GM19397 (cell line): ENCODE measurements around the gene TPCN2.

Source experiments
- ATAC-seq: cut with Tn5 transposase; IDR thresholded peaks from one replicate; pipeline ENCODE4 v1.9.1; 2021; ENCODE audit warnings: mild to moderate bottlenecking, moderate library complexity; ENCODE audit not compliant: unreplicated experiment

TPCN2 gene

DNA sequence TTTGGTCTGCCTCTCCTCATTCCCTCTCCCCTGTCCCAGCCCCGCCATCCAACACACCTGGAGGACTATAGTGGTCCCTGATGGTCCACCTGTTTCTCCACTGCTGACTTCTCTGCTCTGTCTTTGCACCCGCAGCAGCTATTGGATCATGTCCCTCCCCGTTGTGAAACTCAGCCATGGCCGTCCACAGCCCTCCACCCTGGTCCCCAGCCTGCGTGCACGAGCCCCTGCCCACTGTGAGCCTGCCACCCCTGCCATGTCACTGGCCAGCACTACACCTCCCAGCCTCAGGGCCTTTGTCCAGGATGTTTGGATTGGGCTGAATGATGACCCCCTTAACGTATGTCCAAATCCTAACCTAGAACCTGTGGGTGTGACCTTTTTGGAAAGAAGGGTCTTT lies 59.3 kb downstream of the TPCN2 start:
- ATAC-seq = no peak

DNA sequence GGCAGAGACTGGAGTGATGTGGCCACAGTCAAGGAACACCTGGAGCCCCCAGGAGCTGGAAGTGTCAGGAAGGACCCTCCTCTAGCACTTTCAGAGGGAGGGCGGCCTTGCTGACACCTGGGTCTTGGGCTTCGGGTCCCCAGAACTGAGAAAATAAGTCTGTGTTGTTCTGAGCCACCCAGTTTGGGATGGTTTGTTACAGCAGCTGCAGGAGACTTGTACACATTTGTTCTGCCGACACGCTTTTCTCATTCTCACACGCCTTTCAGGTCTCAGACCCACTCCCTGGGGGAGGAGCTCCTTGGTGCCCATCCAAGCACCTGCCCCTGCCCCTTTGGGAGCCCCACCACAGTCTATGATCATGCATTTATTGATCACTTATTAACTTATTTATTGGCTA lies 59.8 kb downstream of the TPCN2 start:
- ATAC-seq = no peak

DNA sequence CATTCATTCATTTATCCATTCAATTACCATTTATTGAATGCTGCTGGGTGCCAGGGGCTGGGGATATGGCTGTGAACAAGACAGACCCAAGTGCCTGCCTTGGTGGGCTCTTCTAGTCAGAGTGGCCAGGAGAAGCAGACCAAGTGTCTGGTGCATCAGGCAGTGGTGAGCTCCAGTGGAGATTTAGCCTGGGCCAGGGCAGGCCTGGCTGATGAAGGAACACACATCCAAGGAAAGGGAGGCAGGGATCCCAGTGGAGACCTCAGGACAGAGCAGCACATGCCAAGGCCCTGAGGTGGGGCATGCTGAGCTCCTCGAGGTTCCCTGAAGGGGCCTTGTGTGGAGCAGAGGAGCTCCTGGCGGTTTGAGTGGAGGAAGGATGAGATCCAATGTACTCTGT lies 60.4 kb downstream of the TPCN2 start:
- no peak for ATAC-seq

DNA sequence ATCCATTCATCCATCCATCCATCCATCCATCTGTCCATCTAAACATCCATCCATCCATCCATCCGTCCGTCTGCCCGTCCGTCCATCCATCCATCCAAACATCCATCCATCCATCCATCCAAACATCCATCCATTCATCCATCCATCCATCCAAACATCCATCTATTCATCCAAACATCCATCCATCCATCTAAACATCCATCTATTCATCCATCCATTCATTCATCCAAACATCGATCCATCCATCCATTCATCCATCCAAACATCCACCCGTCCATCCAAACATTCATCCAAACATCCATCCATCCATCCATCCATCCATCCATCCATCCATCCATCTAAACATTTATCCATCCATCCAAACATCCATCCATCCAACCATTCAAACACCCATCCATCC lies 61.7 kb downstream of the TPCN2 start:
- ATAC-seq = no peak

DNA sequence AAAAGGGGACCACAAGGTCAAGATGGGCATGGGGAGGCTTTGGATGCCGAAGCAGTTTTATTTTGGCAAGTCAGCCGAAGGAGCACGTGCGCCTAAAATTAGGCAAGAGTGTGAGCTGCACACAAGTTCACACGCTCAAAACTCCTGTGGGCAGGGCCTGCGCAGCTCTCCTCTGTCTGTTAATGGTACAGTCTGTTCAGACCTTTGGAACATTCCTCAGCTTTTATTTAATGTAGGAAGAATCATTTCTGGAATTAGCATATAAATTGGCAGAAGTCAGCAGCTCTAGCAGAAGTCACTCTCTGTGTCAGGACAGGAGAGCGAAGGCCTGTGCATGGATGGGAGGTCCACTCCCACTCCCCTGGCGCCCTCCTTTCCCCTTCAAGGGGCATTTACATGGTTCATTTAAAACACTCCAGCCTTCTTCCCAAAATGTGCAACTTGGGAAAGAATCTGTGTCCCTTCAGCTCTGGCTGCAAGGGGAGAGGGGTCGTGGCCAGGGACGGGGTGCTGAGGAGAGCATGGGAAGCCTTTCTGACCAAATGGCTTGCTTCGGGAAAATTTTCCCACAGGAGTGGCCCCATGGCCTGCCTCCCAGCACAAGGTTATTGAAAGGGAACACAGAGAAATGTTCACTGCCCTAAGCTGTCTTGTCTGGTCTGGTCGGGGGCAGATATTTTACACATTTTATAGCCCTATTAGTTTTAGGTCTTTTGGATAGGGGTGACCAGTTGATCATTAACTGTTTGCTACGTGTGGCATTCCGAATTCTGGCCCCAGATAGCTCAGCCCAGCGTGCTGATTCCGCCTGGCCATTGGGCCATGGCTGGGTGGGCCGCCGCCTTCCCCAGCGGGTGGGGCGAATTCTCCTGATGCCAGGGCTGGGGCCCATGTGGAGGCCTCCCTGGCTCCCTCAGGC lies 63.2 kb downstream of the TPCN2 start:
- ATAC-seq = no peak

DNA sequence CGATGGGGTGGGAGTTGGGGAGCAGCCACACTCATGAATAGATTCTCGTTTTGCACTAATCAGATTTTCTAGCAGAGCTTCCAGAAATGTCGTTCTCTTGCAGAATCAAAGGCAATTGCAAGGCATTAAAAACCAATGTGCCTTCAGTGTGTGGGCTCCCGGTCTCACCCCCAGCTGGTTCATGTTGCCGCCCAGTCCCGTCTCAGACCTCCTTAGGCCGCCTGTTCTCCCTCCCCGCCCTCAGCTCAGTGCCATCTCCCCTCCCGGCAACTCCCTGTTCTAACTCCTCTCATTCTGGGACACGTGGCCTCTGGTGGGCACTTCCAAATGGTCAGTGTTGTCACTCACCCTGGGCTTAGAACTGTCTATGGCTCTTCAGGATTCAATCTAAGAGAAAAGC lies 64.5 kb downstream of the TPCN2 start:
- ATAC-seq = no peak

DNA sequence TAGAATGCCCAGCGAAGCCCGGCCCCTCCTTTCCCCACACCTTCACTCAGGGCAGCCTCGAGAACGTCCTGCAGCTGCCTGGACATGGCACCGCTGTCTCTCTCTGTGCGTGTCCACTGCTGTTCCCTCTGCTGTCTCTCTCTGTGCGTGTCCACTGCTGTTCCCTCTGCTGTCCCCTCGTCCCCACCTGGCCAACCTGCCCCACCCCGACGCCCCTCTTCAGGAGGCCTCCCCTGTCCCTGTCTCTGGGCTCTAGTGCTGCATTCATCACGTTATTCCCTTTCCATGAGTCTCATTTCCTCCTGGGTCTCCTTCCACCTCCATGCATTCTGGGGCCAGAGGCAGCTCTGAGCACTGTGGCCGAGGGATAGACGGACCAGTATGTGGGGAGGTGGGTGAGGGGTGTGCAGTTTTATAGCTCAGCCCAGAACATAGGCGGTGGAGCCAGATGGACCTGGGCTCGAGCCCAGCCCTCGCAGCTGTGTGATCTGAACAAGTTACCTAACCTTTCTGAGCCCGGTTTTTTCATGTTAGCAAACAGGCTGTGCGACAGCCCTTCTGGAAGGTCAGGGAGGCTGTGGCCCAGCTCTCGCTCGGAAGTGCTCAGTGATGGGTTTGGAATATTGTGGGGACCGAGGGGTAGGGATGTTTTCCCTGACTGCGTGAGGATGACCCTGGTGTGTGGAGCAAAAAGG lies 65.1 kb downstream of the TPCN2 start:
- no peak for ATAC-seq

DNA sequence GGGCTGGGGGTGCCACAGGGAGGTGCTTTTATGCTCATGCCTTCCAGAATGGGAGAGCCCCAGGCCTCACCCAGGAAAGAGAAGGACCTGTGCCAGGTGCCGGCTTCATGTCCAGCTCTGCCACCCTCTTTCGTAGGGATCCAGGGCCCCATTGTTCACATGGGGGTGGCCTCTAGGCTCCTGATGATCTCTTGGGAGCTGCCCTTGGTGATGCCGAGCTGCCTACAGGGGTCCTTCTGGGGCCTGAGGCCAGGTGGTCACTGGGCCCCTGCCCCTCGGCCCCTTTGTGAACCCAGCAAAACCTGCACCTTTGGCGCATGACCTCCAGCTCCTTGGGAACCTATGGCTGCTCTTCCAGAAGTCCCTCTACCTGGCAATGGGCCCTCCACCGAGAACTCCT lies 65.6 kb downstream of the TPCN2 start:
- ATAC-seq = no peak

DNA sequence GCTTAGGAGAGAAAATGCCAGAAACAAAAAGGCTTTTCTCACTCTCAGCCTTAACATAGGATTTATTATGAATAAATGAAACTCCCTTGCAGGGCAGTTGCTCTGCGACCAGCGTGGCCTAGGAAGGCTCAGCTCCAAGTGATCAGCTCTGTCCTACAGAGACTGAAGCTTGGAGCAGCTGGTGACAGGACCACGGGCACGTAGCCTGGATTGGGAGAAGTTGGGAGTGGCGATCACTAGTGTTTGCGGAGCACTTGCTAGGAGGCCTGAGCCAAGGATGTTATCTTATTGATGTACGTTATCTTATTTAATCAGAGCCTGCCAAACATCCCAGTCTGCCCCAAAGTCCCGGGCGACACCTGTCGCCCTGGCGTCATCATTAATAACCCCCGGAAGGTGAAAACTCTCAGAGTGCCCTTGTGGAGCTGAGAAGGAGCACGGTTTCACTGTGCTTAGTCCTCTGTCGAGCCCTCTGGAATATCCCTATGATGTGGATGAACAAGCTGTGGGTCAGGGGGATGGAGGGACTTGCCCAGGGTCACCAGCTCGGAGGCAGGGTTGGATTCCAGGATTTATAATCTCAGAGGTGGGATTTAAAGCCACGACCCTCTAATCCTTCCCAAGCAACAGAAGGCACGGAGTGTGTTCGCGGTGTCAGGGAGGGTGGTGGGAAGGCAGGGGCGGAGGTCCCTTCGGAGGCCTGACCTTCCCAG lies 66.2 kb downstream of the TPCN2 start:
- ATAC-seq = no peak

DNA sequence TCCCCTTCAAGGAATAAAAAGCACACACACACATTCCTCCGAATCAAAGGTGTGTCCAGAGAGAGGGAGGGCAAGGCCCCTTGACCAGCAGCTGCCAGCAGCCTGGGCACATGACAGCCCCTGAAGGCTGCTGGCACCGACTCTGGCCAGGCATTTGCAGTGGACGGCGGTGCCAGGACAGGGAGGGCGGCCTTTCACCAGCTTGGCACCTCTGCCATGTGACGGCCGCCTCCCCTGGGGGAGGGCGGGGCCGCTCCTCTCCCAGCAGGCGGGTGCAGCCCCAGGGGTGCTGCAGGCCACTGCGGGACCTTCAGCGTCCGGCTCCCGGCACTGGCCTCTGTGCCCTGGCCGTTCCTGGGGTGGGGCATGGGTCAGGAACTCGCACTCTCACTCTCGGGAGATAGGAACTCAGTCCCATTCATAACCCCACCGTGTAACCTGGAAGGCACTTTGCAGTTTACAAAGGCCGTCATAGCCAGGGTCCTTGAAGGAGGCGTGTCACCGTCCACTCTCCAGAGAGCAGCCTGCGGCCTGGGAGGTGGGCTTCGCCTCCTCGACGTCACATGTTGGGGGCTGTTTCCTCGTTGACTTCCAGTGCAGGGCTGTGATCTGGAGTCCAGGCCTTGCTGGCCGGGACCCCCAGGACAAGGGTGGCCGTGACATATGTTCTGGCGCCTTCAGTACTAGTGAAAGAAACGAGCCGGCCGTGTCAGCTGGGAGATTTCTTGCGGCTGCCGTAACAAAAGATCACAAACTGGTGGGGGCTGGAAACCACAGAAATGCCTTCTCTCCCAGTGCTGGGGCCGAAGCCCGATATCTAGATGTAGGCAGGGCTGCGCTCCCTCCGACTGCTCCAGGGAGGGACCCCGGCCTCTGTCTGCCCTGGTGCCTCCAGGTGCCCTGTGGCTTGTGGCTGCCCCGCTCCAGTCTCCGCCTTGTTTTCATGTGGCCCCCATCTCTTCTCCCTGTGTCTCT lies 67.1 kb downstream of the TPCN2 start:
- no peak for ATAC-seq

DNA sequence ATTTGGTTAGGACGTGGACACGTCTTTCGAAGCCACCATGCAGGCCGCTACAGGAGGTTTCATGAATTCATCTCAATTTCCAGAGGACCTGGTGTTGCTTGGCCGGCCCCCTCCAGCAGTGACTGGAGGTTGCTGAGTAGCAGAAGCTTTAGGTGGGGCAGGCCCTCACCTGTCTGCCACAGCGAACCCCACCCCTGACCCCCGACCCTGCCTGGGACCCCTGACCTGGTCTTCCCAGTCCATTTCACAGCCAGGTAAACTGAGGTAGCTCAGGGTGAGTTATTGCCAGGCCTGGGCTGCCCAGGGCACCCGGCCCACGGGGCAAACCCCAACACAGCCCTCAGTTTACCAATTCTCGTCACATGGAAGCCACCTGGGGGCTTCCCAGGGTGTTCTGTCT lies 67.9 kb downstream of the TPCN2 start:
- ATAC-seq = no peak

DNA sequence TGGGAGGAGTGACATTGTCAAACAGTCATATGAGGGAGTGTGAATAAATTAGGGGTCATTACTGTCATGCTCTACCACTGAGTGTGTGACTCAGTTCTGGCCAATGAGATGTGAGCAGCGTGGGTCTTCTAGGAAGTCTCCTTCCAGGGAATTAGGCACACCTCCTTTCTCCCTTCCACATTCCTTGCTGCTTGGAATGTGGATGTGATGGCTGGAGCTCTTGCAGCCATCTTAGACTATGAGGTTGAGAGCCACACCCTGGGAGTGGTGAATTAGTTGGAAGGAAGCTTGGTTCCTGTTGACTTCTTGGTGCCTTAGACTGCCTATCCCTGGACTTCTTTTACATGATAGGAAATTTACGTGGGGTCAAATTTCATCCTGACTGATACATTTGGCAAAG lies 70.5 kb downstream of the TPCN2 start:
- no peak for ATAC-seq

DNA sequence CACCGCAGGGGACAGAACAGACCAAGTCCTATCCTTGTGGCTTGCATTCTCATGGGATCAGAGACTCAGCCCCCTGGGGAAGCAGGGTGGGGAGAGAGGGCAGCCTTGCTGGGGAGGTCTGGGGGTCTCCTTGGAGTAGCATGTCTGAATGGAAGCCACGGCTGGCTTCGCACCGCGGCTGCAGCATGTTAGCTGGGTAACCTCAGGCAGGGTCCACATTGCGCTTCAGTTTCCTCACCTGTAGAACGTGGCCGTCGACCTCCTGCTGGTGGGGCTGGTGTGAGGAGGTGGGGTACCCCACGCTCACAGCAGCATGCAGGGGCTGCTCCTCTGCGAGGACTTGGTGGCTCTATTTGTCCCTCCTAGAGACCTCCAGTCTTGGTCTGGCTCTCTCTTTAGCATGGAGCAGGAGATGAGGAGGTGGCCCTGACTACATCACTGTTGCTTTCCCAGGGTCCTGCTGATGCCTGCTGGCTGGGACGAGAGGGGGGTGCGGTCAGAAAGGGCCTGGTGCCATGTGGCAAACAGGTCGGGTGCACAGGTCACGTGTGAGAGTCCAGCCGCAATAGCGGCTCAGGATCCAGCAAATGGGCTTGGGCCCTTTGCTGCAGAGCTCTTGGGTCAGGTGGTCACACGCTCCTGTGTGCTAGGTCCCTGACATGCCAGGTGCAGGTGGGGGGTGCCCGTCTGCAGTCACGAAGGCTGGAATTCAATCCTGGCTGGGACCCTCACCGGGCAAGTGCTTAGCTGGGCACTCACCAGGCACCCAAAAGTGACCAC lies 71.6 kb downstream of the TPCN2 start:
- ATAC-seq = no peak

DNA sequence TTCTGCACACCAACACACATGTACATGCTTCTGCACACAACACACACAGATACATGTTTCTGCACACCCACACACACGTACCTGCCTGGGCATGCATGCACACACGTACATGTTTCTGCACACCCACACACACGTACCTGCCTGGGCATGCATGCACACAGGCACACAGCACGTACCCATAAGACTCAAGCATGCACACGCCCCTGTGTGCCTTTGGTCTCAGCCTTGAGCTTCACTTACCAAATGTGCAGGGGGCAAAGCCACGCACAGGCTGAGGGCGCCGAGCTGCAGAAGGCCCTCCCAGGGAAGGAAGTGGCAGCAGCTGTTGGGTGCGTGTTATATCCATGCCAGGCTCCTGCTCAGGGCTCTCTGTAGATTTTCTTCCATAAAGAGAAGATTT lies 72.3 kb downstream of the TPCN2 start:
- no peak for ATAC-seq

DNA sequence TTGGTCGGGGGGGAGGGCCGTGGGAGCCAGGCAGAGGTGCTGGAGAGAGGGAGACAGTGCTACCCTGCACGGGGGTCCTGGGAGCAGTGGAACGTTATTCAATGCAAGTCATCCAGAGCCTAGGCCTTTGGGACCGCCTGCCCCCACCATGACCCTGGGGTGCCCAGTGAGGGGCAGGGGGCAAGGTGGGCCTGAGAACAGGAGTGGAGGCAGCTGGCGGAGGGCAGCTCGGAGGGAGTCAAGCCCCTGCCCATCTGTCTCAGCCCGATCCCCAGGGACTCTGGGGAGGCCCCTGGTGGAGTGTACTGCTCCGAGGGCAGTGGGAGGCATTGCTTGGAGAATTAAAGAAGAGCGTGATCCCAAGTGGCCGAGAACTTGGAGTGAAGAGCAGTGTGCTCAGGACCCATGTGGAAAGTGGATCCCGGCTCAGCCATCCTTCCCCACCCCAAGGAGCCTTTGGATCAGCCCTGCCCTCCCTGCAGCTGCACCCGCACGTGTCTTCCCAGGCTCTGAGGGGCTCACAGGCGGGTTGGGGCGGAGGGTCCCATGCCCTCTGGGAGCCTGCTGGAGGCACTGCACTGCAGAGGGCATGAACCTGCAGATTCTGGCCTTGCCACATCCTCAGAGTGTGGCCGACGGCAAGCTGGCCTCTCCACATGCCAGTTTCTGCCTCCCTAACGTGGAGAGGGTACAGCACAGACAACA lies 73.0 kb downstream of the TPCN2 start:
- ATAC-seq = no peak

DNA sequence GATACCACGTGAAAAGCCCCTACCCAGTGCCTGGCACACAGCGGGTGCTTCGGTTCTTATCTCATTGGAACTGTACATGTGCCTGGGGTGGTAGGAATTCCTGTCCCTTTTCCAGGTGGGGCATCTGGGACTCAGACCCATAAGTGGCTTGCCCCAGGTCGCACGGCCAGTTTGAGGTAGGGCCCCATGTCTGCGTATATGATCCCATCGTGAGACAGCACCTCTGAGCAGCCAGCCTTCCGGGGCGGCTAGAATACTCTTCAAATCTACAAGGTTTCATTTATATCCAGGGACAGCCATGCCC lies 73.5 kb downstream of the TPCN2 start:
- no peak for ATAC-seq

DNA sequence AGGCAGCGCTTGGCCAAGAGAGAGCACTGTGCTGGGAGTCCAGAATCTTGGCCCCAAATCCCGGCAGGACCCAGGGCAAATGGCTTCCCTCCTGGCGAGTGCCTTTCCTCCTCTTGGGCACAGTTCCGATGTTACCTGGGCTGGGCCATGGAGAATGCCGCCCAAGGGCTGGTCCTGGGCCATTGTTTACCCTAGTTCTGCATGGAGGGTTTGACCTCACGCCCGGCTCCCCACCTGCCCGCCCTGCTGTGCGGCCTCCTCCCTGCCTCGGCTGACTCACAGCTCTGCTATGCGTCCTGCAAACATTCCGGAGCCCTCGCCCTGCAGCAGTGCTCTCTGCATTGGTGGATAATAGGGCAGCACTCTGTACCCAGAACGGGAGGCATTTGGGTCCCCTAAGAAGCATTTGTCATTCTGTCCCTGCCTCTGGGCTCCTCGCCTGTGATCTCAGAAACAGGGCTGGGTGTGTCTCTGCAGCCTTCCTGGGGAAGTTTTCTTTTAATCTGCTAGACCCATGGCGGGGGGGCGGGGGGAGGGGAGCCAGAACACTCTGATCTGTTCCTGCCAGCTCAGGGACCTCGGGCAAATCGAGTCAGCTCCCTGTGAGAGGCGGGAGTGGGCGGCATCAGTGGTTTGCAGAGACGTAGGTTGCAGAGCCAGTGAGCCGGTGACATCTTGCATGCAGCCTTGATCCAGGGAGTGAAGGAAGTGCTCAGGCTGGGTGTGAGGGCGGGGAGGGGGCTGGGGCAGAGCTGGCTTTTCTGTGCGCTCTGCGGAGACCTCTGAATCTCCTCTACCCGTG lies 74.1 kb downstream of the TPCN2 start:
- ATAC-seq = no peak
